IPS DF 6.9 (cell line): ENCODE measurements around the gene RAB20.

Experiments
- DNase-seq: peaks from one replicate; pipeline ENCODE4 v3.0.0-alpha.2; 2013; ENCODE audit warnings: low read depth, low spot score
- H3K27ac ChIP-seq: one replicate; pipeline ENCODE4 v1.5.1; 2013; ENCODE audit warnings: low read length, control low read depth
- H3K27me3 ChIP-seq: 2 replicates; pipeline ENCODE4 v1.6.1; 2013; ENCODE audit warnings: mild to moderate bottlenecking, low read length; ENCODE audit not compliant: control insufficient read depth, insufficient read depth
- H3K36me3 ChIP-seq: 2 replicates; pipeline ENCODE4 v1.6.1; 2013; ENCODE audit warnings: low read length; ENCODE audit not compliant: control insufficient read depth, insufficient read depth
- H3K4me1 ChIP-seq: 2 replicates; pipeline ENCODE4 v1.6.1; 2013; ENCODE audit warnings: low read length; ENCODE audit not compliant: control insufficient read depth, insufficient read depth
- H3K4me3 ChIP-seq: 2 replicates; pipeline ENCODE4 v1.5.1; 2013; ENCODE audit warnings: mild to moderate bottlenecking, low read length
- H3K9me3 ChIP-seq: 2 replicates; pipeline ENCODE4 v1.6.1; 2013; ENCODE audit warnings: low read length, inconsistent platforms; ENCODE audit not compliant: control insufficient read depth, insufficient read depth
- WGBS: extraction: QIAGEN DNeasy Blood & Tissue Kit; methylation state at CpG from one replicate; pipeline ENCODE4 v1.1.7; 2013; ENCODE audit warnings: mixed read lengths, missing lambda C conversion rate; ENCODE audit not compliant: insufficient read length, insufficient coverage; 5-methylcytosine and 5-hydroxymethylcytosine counted together

Gene RAB20

DNA sequence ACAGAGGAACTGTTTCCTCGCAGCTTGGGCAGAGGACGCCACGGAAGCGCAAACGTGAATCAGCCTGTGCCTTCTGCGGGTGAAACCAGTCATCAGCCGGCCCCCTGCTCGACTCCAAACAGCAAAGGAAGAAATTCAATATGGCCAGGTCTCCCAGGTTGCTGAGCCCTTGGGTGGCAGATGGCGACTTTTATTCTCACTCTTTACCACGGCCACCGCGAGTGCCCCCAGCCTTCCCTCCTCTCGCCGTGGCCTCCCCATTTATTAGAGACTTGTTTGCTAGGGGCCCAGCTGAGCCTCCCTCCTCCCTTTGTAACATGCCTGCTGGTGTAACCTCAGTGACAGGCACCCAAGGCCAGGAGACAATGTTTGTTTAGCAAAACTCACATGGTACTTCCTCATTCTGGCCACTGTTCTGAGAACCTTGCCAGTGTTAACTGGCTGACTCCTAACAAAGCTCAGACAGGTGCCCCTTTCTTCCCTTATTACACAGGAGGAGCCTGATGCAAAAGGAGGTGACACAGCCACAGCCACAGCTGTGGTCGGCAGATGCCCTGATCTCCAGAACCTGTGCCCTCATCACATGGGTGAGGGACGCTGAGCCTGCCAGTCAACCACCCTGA is 5.8 kb downstream of the RAB20 start:
- DNase-seq: no peak
- no peak overlapping the region for H3K27ac ChIP-seq
- no CpG with 5 or more reads among the region's 16 CpGs for WGBS
- H3K4me1 ChIP-seq: peaks cover 3% of the 10 kb centered on the region; the same call in 1 of the 2 replicates
- H3K36me3 ChIP-seq: no peaks in the 10 kb centered on the region
- H3K4me3 ChIP-seq: no peak overlapping the region
- H3K9me3 ChIP-seq: no peaks in the 10 kb centered on the region
- no peaks in the 10 kb centered on the region for H3K27me3 ChIP-seq

DNA sequence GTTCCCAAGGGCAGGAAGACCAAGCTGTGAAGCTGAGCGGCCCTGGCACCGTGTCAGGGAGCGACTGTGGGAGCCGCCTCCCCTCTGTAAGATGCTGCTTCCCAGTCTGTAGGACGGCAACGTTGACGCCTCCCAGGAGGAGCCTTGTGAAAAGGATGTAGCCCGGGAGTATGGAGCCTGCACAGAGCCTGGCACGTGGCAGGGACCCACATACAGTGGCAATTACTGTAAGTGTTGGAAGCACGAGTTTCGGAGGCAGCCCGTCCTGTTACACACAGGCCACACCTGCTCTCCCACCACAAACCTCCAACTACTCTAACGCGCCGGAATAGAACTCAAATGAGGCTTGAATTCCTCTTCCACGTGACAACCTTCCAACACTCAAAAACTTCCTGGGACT is 6.6 kb downstream of the RAB20 start:
- Histone ChIP-seq H3K36me3 (no peaks in the 10 kb centered on the region), H3K27me3 (no peaks in the 10 kb centered on the region), H3K4me3 (no peak overlapping the region), H3K27ac (no peak overlapping the region), H3K4me1 (peaks cover 3% of the 10 kb centered on the region; the same call in 1 of the 2 replicates), H3K9me3 (no peaks in the 10 kb centered on the region)
- WGBS: no CpG with 5 or more reads among the region's 16 CpGs
- DNase-seq: no peak

DNA sequence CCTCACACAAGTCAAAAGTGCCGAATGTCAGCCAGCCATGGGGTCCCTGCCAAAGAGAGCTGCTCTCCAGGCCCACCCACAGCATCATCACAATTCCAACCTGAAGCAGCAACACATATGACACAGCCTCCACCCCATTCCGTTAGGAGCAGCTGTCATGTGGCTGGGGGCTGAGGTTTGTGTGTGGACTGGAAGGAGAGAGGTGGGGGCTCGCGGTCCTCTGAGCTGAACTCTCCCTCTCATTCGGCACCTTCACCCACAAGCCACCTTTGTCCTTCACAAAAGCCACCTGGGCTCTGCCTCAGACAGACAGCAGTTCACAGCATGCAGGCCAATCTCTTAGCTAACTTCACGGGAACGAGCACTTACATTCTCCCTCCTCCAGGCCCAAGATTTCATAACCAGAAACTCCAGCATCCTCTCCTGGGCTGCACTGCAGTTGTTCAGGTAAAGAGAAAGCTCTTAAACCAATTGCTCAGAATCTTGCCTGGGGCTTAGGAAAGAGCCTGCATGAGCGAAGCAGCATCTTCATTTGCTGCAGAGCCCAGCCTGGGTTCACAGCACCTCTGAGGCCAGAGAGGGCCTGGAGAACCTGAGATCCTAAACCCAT is 7.2 kb downstream of the RAB20 start:
- DNase-seq: no peak
- no CpG with 5 or more reads among the region's 8 CpGs for WGBS
- Histone ChIP-seq H3K27ac (no peak overlapping the region), H3K36me3 (no peaks in the 10 kb centered on the region), H3K4me3 (no peak overlapping the region), H3K27me3 (no peaks in the 10 kb centered on the region), H3K9me3 (no peaks in the 10 kb centered on the region), H3K4me1 (0 out of 2 replicates have a peak, but pooled peaks cover 1% of the 10 kb centered on the region)

DNA sequence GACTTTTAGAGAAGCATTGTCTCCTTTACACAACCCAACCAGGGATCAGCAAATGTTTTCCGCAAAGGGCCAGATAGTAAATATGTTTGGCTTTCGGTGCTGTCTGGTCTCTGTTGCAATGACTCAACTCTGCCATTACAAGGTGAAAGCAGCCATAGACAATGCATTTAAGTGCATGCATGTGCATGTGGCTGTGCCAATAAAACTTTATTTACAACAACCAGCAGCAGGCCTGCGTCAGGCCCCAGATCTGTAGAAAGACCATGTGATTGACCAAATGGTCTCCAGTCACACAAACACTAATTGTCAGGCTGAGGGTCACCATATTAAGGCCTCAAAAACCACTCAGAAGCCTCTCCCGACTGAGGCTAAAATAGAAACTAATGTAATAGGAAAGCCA is 8.1 kb downstream of the RAB20 start:
- no peaks in the 10 kb centered on the region for H3K9me3 ChIP-seq
- no peaks in the 10 kb centered on the region for H3K36me3 ChIP-seq
- no peak for DNase-seq
- H3K27me3 ChIP-seq: no peaks in the 10 kb centered on the region
- no peak overlapping the region for H3K27ac ChIP-seq
- WGBS: no CpG with 5 or more reads among the region's 4 CpGs
- H3K4me3 ChIP-seq: no peak overlapping the region
- H3K4me1 ChIP-seq: 0 out of 2 replicates have a peak, but pooled peaks cover 1% of the 10 kb centered on the region

DNA sequence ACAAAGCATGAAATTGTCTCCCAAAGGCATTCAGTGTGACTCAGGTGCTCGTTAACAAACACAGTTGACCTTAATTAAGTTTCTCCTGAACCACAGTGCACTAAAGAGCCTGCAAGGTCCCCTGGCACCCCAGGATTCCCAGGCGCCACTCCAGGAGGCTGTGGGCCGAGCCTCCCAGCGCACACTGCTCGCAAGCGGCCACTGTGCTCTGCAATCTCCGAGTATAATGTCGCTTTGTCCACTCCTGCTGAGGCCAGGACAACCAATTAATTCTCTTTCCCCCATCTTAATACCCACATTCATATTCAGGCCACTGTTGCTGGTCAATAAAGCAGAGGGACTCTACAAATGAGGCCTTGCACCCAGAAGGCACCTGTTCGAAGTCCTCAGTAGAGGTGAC is 8.8 kb downstream of the RAB20 start:
- DNase-seq: no peak
- no peak overlapping the region for H3K27ac ChIP-seq
- H3K27me3 ChIP-seq: no peaks in the 10 kb centered on the region
- no peaks in the 10 kb centered on the region for H3K36me3 ChIP-seq
- WGBS: no CpG with 5 or more reads among the region's 9 CpGs
- H3K4me1 ChIP-seq: 0 out of 2 replicates have a peak, but pooled peaks cover 1% of the 10 kb centered on the region
- no peaks in the 10 kb centered on the region for H3K9me3 ChIP-seq
- H3K4me3 ChIP-seq: no peak overlapping the region

DNA sequence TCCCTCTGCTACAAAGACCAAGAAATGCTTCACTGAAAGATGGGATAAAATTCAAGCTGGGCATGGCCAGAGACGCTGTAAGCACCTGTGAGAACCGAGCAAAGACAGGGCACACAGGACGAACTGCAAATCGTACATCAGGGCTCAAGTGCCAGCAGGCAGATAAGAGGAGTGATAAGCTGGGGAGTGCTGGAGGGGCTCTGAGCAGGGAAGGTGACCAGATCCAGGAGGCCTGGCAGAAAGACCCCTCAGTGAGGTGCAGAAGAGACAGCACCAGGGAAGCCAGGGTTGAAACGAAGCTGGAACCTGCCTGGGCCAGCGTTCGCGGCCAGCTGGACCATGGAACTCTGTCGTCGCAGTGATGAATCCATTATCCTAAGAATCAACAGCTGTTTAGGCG is 10.2 kb downstream of the RAB20 start:
- Histone ChIP-seq H3K4me3 (no peak overlapping the region), H3K27ac (no peak overlapping the region), H3K36me3 (no peaks in the 10 kb centered on the region), H3K9me3 (no peaks in the 10 kb centered on the region), H3K27me3 (no peaks in the 10 kb centered on the region), H3K4me1 (0 out of 2 replicates have a peak, but pooled peaks cover 1% of the 10 kb centered on the region)
- no CpG with 5 or more reads among the region's 11 CpGs for WGBS
- DNase-seq: no peak

DNA sequence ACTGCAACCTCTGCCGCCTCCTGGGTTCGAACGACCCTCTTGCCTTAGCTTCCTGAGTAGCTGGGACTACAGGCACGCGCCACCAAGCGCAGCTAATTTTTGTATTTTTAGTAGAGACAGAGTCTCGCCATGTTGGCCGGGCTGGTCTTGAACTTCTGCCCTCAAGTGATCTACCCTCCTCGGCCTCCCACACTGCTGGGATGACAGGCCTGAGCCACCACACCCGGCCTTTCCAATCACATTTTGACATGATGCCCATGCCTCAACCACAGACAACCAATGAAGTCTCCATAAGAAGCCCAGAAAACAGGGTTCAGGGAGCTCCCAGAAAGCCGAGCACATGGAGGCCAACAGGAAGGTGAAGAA is 11.7 kb downstream of the RAB20 start:
- Histone ChIP-seq H3K9me3 (no peaks in the 10 kb centered on the region), H3K27me3 (no peaks in the 10 kb centered on the region), H3K4me3 (no peak overlapping the region), H3K4me1 (no peaks in the 10 kb centered on the region), H3K27ac (no peak overlapping the region), H3K36me3 (no peaks in the 10 kb centered on the region)
- no peak for DNase-seq
- no CpG with 5 or more reads among the region's 11 CpGs for WGBS

DNA sequence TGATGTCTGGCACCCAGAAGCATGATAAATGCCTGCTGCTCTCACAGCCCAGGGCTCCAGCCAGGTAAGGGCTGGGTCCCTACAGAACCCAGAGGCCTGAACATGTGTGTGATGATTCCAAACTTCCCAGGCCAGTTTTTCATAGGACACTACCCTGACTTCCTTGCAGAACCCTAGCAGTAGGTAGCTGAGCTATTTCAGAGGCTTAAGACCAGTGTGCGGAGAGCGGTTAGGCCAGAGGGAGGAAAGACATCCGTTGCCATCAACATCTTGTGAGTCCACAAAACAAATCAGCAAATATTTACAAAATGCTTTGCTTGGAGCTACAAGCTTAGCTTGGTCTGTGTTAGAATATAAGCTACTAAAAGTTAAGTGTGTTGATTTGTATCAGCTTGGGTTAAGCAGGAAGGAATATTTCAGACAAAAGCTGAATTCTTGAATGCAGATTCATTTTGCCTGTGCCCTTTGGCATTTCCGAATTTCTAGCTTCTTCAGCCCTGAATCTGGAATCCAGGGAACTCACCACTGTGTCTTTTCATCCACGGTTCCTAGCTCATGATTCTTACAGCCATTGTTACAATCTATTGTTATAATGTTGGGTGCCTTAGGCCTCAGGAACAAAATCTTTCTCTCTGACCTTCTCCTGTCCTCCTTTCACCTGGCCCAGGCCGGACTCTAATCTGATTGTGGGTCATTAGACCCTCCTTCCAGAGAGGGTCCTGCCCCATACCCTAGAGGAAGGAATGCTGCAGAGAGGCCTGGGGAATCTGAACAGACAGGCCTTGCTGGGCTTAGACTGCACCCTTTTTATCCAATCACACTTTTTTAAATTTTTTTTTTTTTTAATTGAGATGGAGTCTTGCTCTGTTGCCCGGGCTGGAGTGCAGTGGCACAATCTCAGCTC is 12.4 kb downstream of the RAB20 start:
- Histone ChIP-seq H3K27me3 (no peaks in the 10 kb centered on the region), H3K9me3 (no peaks in the 10 kb centered on the region; the same call in 1 of the 2 replicates), H3K36me3 (no peaks in the 10 kb centered on the region), H3K4me1 (no peaks in the 10 kb centered on the region), H3K27ac (no peak overlapping the region), H3K4me3 (no peak overlapping the region)
- DNase-seq: no peak
- WGBS: no CpG with 5 or more reads among the region's 7 CpGs

DNA sequence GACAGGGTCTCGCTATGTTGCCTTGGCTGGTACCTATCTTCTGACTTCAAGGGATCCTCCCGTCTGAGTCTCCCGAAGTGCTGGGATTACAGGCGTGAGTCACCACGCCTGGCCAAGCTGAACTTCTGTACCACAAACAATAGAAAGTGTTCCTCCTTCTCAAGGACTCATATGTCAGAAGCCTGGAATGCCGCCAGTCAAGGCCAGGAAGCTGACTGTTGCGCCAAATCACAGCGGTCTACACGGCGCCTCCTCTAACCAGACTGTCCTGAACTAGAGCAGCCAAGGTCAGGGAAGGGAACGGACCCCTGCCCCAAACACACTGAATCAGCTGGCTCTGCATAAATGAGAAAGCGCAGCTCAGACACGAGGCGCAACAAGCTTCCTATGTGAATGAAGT is 14.6 kb downstream of the RAB20 start:
- H3K27me3 ChIP-seq: no peaks in the 10 kb centered on the region
- H3K4me3 ChIP-seq: no peak overlapping the region
- no peaks in the 10 kb centered on the region; the same call in 1 of the 2 replicates for H3K9me3 ChIP-seq
- H3K36me3 ChIP-seq: no peaks in the 10 kb centered on the region
- H3K4me1 ChIP-seq: no peaks in the 10 kb centered on the region
- WGBS: no CpG with 5 or more reads among the region's 14 CpGs
- no peak for DNase-seq
- H3K27ac ChIP-seq: no peak overlapping the region

DNA sequence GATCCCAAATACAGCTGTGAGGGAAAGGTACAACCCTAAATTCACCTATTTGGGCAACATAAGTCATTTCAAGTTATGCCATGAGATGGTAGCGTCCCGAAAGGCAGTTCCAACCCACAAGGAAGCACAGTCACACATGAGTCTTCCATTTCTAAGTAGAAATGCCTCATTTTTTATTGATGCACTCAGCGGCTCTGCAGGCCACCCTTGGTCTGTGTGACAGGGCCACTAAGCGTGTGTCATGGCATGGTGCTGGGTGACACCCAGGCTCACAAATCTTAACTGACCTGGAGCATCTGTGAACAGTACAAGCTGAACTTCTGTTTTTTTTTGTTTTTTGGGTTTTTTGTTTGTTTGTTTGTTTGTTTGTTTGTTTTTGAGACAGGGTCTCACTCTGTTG is 15.1 kb downstream of the RAB20 start:
- no peak overlapping the region for H3K27ac ChIP-seq
- H3K36me3 ChIP-seq: no peaks in the 10 kb centered on the region
- no peaks in the 10 kb centered on the region for H3K4me1 ChIP-seq
- no peak for DNase-seq
- no peak overlapping the region for H3K4me3 ChIP-seq
- H3K9me3 ChIP-seq: no peaks in the 10 kb centered on the region; the same call in 1 of the 2 replicates
- WGBS: no CpG with 5 or more reads among the region's 4 CpGs
- no peaks in the 10 kb centered on the region for H3K27me3 ChIP-seq
